ENCODE measurements around the gene DNAJB4.

DNA sequence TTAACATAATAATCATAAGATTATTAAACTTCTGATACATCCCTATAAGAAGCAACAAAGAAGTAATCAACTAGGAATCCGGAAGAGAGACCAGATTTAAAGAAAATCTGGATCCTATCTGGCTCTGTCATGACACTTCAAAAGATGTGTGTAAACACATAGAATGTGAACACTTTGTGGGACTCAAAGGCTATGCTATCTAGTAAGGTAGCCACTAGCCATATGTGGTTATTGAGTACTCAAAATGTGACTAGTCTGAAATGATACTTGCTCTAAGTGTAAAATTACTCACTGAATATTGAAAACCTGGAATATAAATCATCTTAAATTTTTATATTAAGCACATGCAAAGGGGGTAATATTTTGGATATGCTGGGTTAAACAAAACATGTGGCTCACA lies 34.5 kb upstream of the DNAJB4 start:
- TF ChIP-seq, protein P1, sequence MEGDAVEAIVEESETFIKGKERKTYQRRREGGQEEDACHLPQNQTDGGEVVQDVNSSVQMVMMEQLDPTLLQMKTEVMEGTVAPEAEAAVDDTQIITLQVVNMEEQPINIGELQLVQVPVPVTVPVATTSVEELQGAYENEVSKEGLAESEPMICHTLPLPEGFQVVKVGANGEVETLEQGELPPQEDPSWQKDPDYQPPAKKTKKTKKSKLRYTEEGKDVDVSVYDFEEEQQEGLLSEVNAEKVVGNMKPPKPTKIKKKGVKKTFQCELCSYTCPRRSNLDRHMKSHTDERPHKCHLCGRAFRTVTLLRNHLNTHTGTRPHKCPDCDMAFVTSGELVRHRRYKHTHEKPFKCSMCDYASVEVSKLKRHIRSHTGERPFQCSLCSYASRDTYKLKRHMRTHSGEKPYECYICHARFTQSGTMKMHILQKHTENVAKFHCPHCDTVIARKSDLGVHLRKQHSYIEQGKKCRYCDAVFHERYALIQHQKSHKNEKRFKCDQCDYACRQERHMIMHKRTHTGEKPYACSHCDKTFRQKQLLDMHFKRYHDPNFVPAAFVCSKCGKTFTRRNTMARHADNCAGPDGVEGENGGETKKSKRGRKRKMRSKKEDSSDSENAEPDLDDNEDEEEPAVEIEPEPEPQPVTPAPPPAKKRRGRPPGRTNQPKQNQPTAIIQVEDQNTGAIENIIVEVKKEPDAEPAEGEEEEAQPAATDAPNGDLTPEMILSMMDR (IDR thresholded peaks at IDR 0.05; ENCODE audit: low read length) = no peak
- TF ChIP-seq EZH2 (IDR thresholded peaks at IDR 0.05; ENCODE audit: borderline replicate concordance, low read length) = no peak
